NCI-H2107 (cell line): ENCODE data around the gene GPC1.

Experiments used
- DNase-seq: peaks from one replicate; lab custom pipeline; 2025; lab: John Stamatoyannopoulos, UW

Gene GPC1

GRCh38 chr2:240456447-240457222 is 21.2 kb downstream of the GPC1 start:
- DNase-seq = no peak

DNA sequence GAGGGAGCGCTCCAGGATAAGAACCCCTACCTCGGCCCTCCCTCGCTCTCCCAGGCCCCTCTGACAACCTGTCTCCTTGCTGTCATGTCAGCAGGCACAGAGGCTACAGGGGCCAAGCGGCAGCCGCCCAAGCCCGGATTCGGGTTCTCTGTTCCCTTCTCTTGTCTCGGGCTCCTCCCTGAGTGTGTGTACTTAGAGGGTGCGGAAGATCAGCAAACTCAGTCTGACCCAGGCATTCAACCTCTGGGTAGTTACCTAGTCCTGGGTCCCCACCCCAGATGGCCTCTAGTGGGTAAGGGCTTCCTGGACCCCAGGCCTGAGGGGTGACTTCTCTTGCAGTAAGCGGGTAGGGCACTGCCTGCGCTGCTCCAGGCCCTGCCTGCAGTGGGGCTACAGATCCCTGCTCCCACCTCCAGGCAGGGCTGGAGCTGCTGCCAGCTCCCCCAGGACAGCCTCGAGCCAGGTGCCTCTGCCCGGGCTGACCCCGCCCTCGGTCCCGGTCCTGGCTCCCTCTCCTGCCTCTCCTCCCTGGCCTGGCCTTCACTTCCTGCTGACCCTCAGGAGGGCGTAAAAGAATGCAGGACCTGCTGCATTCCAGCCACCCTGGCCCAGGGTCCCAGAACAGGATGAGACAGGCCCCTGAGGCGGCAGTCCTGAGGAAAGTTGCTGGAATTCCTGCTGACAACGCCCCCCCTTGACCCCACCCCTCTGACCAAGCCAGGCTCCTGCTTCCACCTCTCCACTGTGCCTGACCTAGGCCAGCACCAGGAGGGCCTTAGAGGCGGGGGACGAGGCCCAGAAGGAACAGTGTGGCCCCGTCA is 22.0 kb downstream of the GPC1 start:
- DNase-seq = no peak

DNA sequence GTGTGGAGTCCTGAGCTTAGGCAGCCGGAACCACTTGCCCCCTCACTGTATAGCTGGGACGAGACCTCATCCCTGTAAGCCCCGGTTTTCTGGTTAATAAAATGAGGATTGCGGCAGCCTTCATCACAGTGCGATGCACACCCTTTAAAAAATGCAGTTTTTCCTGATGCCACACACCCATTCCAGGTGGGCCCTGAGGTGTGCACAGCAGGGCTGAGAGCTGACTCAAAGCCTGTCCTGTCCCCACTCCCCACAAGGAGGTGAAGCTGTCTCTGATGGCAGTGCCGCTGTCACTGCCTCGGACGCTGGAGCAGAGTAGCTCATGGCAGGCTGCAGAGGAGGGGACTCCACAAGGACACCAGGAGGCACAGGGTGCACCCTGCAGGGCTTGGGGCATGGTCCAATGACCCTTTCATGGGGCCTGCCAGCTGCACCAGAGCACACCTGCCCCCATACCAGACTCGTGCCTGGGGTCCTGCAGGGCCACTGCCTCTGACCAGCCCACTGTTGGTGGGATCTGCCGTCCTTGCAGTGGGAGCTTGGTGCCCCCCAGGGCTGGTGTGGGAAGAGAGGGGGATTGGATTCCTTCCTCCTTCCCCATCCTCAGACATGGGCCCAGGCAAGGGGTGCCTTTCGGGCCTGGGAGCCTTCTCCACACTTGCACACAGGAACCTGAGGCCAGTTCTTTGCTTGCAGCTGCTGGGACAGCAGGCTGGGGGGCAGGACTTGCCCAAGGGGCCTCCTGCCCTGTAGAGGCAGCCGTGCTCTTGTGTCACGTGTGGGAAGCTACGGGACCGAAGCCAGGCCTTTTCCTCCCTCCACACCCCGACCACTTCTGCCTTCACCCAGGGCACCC is 22.8 kb downstream of the GPC1 start:
- no peak for DNase-seq

GRCh38 chr2:240458900-240459391 is 23.5 kb downstream of the GPC1 start:
- peak; percentile 20 for DNase-seq

- no peak for DNase-seq
Measured at GRCh38 chr2:240459401-240460252, 24.2 kb downstream of the GPC1 start.

DNA sequence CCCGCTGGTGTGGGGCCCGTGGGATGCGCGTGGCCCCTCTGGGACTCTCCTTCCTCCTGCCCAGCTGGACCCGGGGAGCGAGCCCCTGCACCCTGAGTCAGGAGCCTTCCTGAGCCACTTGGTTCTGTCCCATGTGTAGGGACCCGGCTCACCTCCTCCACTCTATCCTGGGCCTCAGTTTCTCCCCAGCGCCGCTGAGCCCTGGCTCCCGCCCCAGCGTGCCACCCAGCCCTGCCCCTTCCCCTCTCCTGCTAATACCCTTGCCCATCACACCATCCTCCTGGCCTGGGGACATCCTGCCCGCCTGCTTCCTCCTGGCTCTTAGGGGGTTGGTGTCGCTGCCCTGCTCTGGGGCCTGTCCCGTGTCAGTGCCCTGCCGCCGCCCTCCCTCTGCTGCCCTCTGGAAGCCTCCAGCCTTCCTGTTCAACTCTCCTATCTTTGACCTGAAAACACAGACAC is 24.8 kb downstream of the GPC1 start:
- DNase-seq = no peak

GRCh38 chr2:240460781-240461431 is 25.4 kb downstream of the GPC1 start:
- no peak for DNase-seq

GRCh38 chr2:240461471-240462072 is 26.1 kb downstream of the GPC1 start:
- no peak for DNase-seq

DNA sequence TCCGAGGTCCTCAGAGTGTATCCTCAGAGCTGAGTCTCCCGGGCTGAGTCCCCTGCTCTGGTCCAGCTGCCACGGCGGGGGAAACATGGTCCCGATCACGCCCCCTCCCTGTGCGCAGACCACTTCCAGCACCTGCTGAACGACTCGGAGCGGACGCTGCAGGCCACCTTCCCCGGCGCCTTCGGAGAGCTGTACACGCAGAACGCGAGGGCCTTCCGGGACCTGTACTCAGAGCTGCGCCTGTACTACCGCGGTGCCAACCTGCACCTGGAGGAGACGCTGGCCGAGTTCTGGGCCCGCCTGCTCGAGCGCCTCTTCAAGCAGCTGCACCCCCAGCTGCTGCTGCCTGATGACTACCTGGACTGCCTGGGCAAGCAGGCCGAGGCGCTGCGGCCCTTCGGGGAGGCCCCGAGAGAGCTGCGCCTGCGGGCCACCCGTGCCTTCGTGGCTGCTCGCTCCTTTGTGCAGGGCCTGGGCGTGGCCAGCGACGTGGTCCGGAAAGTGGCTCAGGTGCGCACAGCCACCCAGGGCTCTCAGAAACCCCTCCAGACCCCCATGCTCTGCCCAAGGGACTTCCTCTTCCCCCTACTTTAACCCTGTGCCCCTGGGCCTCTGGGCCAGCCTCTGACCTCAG is 26.7 kb downstream of the GPC1 start:
- DNase-seq = no peak

DNA sequence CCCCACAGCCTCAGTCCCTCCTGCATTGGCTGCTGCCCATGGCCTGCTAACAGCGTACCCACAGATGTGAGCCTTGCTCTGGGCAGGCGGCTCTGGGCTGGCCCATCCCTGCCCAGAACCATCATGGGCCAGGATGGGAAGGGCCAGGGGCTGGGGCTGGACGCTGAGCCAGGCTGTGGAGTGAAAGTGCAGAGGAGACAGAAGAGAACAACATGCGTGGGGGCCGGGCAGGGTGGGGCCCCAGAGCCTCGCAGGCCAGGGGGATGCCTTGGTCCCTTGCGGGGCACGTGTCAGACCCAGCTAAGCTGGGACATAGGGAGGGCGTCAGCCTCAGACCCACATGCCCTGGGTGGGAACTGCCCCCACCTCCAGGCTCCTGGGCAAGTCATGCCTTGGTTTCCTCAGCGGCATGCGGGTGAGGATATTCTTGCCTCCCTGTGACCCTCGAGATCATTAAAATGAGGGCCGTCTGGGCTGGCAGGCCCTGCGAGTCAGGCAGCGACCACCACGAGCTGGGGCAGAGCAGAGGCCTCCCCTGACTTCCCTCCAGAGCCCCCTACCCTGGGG is 27.3 kb downstream of the GPC1 start:
- DNase-seq = no peak

- DNase-seq = no peak
Measured at GRCh38 chr2:240463274-240463865, 27.9 kb downstream of the GPC1 start.

DNA sequence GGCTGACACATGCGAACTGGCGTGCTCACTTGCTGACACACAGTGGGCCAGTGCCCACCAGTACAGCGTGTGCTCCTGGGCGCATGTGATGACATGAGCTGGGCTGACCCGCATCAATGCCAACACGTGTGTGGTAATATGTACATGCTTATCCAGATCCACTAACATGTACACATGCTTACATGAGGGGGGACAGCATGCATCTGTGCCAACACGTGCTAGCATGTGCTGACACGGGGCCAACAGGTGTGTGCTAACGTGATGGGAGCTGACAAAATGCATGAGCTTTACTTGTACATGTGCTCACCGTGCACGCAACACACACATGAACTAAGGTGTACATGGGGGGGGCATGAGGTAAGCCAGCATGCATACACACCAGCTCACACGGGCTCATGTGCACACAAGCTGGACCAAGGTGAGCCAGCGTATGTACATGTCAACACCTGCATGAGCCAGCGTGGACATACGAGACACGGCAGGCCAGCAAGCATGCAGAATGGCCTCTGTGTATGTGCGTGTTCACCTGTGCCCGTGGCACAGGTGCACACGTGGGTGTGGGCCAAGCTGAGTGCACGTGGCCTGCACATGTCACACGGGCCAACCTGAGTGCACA is 28.5 kb downstream of the GPC1 start:
- DNase-seq = no peak

DNA sequence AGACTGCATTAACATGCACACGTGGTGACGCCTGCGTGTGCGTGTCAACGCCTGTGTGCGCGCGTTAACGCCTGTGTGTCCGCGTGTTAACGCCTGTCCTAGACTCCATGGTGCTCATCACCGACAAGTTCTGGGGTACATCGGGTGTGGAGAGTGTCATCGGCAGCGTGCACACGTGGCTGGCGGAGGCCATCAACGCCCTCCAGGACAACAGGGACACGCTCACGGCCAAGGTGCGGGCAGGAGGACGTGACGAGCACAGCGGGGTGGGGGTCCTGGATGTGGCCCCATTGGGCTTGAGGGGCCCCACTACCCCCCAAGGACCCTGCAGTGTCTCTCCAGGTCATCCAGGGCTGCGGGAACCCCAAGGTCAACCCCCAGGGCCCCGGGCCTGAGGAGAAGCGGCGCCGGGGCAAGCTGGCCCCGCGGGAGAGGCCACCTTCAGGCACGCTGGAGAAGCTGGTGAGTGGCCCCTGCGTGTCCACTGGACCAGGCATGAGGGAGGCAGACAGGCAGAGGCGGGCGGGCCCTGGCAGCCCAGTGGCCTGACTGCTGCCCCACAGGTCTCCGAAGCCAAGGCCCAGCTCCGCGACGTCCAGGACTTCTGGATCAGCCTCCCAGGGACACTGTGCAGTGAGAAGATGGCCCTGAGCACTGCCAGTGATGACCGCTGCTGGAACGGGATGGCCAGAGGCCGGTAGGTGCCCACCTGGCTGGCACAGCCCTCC is 29.2 kb downstream of the GPC1 start:
- no peak for DNase-seq

- no peak for DNase-seq
Measured at GRCh38 chr2:240465268-240465764, 29.9 kb downstream of the GPC1 start.

DNA sequence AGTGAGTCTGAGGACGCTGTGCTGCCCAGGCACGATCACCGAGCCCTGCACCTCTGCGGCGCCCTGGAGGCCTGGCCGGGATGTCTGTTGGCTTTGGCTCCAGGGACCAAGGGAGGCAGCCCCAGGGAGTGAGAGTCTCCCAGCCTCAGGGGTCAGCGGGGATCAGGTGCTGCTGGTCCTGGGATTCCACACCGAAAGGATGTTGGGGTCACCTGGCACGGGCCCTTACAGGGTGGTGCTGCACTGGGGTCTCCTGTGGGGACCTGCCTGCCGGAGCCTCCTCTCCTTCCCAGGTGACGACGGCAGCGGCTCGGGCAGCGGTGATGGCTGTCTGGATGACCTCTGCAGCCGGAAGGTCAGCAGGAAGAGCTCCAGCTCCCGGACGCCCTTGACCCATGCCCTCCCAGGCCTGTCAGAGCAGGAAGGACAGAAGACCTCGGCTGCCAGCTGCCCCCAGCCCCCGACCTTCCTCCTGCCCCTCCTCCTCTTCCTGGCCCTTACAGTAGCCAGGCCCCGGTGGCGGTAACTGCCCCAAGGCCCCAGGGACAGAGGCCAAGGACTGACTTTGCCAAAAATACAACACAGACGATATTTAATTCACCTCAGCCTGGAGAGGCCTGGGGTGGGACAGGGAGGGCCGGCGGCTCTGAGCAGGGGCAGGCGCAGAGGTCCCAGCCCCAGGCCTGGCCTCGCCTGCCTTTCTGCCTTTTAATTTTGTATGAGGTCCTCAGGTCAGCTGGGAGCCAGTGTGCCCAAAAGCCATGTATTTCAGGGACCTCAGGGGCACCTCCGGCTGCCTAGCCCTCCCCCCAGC is 30.5 kb downstream of the GPC1 start:
- no peak for DNase-seq

DNA sequence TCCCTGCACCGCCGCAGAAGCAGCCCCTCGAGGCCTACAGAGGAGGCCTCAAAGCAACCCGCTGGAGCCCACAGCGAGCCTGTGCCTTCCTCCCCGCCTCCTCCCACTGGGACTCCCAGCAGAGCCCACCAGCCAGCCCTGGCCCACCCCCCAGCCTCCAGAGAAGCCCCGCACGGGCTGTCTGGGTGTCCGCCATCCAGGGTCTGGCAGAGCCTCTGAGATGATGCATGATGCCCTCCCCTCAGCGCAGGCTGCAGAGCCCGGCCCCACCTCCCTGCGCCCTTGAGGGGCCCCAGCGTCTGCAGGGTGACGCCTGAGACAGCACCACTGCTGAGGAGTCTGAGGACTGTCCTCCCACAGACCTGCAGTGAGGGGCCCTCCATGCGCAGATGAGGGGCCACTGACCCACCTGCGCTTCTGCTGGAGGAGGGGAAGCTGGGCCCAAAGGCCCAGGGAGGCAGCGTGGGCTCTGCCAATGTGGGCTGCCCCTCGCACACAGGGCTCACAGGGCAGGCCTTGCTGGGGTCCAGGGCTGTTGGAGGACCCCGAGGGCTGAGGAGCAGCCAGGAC is 31.2 kb downstream of the GPC1 start:
- DNase-seq = no peak
